ENCODE data around the gene GOLGA8K. TPM values are rescaled to one million over a fixed set of nuclear protein-coding genes. Genes with fewer than 3 reads are reported as not detected.
"Not testable (repeated sequence)": the region's sequence is repeated elsewhere in the genome, so short reads cannot be mapped to it uniquely, and the experiment has no call there.

The GOLGA8K gene
- total RNA-seq, 2 experiments from 2014 or later, result 0.50 to 0.69 TPM

- intact Hi-C loops (cut with DNase I, micrococcal nuclease); H3K9me3 Mint-ChIP-seq; H3K4me1 Mint-ChIP-seq (ENCODE audit: low read depth); H3K4me3 Mint-ChIP-seq; H3K9me3 ChIP-seq (ENCODE audit: control insufficient read depth in 1 of 2, insufficient read depth in 1 of 2, low read length in 2 of 2); CTCF ChIA-PET; H3K27ac Mint-ChIP-seq; H3K36me3 Mint-ChIP-seq (ENCODE audit: low read depth); POLR2A ChIA-PET; H3K27me3 ChIP-seq (ENCODE audit: control insufficient read depth in 1 of 2, insufficient read depth in 2 of 2, low read length in 2 of 2); H3K27me3 Mint-ChIP-seq; H3K4me3 ChIP-seq (ENCODE audit: low read length); H3K27ac ChIP-seq (ENCODE audit: low read depth in 1 of 2, low read length in 2 of 2); H3K4me1 ChIP-seq (ENCODE audit: insufficient read depth, low read length); H3K36me3 ChIP-seq (ENCODE audit: insufficient read depth, low read length): not testable (repeated sequence)
- ATAC-seq (ENCODE audit: poor library complexity), result peak; percentile 74
- DNase-seq, result peak in 1 of 14 experiments; percentile 19
Observed at GRCh38 chr15:32345978-32346547, 57.0 kb downstream of the GOLGA8K start.

- H3K9me3 Mint-ChIP-seq; H3K27ac ChIP-seq (ENCODE audit: low read depth in 1 of 2, low read length in 2 of 2); CTCF ChIA-PET; H3K4me1 ChIP-seq (ENCODE audit: insufficient read depth, low read length); H3K27ac Mint-ChIP-seq; H3K4me3 ChIP-seq (ENCODE audit: low read length); H3K27me3 Mint-ChIP-seq; POLR2A ChIA-PET; H3K36me3 ChIP-seq (ENCODE audit: insufficient read depth, low read length); ATAC-seq (ENCODE audit: poor library complexity); H3K4me1 Mint-ChIP-seq (ENCODE audit: low read depth); H3K36me3 Mint-ChIP-seq (ENCODE audit: low read depth); H3K9me3 ChIP-seq (ENCODE audit: control insufficient read depth in 1 of 2, insufficient read depth in 1 of 2, low read length in 2 of 2); intact Hi-C loops (cut with DNase I, micrococcal nuclease); H3K27me3 ChIP-seq (ENCODE audit: control insufficient read depth in 1 of 2, insufficient read depth in 2 of 2, low read length in 2 of 2): not testable (repeated sequence)
- peak overlapping the region; percentile 48 for H3K4me3 Mint-ChIP-seq
- peak in 1 of 14 experiments; percentile 0 for DNase-seq
Observed at GRCh38 chr15:32343921-32344320, 59.2 kb downstream of the GOLGA8K start.

Other genes starting within 250 kb of the GOLGA8K start
- gene GOLGA8O, start 52.3 kb upstream of the GOLGA8K start, total RNA-seq, result 1 to 10 TPM; 1.2 TPM
- gene GOLGA8N, start 190.2 kb upstream of the GOLGA8K start, total RNA-seq, result 1 to 10 TPM; 4.3 to 4.4 TPM
- gene ARHGAP11A, start 212.2 kb upstream of the GOLGA8K start, total RNA-seq, result 1 to 10 TPM; 4.7 to 5.8 TPM
- gene SCG5, start 238.4 kb upstream of the GOLGA8K start, total RNA-seq, result not detected

Data from CD4-positive, alpha-beta T cell (primary cell).